ENCODE measurements around the gene RAB3D. TPM values are rescaled to one million over a fixed set of nuclear protein-coding genes. Genes with fewer than 3 reads are reported as not detected.

Gene RAB3D
- total RNA-seq, 1 experiment from 2014 or later = 37.9 TPM

GRCh38 chr19:11286312-11286974 is 53.0 kb downstream of the RAB3D start:
- POLR2A ChIA-PET (ENCODE audit: unreplicated experiment) = interaction anchor here (0.6 kb wide), 1 partner anchor 65 kb away, joined by 8 read pairs; no protein-coding TSS in a partner anchor
- CTCF ChIA-PET = interaction anchor here (0.6 kb wide), 3 partner anchors 8 to 133 kb away, joined by 3 to 5 read pairs (median 4); partner anchors contain the start of gene RGL3
- intact Hi-C loops (cut with micrococcal nuclease) = no loop called here

GRCh38 chr19:11284515-11284914 is 54.9 kb downstream of the RAB3D start:
- no peaks in the 10 kb centered on the region for H3K27me3 ChIP-seq (ENCODE audit: low read length)
- TF ChIP-seq CTCF (conservative IDR thresholded peaks at IDR 0.05; ENCODE audit: low read depth, low read length) (no peak), EZH2phosphoT487 (IDR thresholded peaks at IDR 0.05; ENCODE audit: borderline replicate concordance, low read length) (no peak), EZH2 (IDR thresholded peaks at IDR 0.05; ENCODE audit: low read length, unreplicated experiment) (no peak)
- H3K9me3 ChIP-seq (ENCODE audit: low read length) = no peaks in the 10 kb centered on the region
- no peaks in the 10 kb centered on the region for H3K36me3 ChIP-seq (ENCODE audit: low read depth, low read length)
- H3K4me2 ChIP-seq (ENCODE audit: low read length) = no peak overlapping the region
- H3K4me1 ChIP-seq (ENCODE audit: insufficient read depth, low read length) = no peaks in the 10 kb centered on the region
- no peaks in the 10 kb centered on the region for H3F3A ChIP-seq (ENCODE audit: low read length, unreplicated experiment)
- no peak overlapping the region for H3K9ac ChIP-seq (ENCODE audit: low read length)
- H3K4me3 ChIP-seq (ENCODE audit: low read length) = no peak overlapping the region
- H3K79me2 ChIP-seq (ENCODE audit: low read length) = no peaks in the 10 kb centered on the region
- intact Hi-C loops (cut with micrococcal nuclease) = no loop called here
- H3K27ac ChIP-seq (ENCODE audit: low read length) = no peak overlapping the region
- H2AFZ ChIP-seq (ENCODE audit: low read length) = no peak overlapping the region
- ChIA-PET POLR2A (ENCODE audit: unreplicated experiment) (no interaction called here), CTCF (interaction anchor here (0.6 kb wide), 1 partner anchor 256 kb away, joined by 3 read pairs; no protein-coding TSS in a partner anchor)
- BruUV-seq (replicated peaks) = no TSS peak
- no peaks in the 10 kb centered on the region for H4K20me1 ChIP-seq (ENCODE audit: low read length)
- ATAC-seq (no peak), DNase-seq (no peak)
- H3K9me2 ChIP-seq (replicated peaks; ENCODE audit: low read length) = no peaks in the 10 kb centered on the region

More at GRCh38 chr19:11286312-11286974, 53.0 kb downstream of the RAB3D start:
- Histone ChIP-seq H3K4me3 (ENCODE audit: low read length) (no peak overlapping the region), H3K36me3 (ENCODE audit: low read depth, low read length) (no peaks in the 10 kb centered on the region), H3K9ac (ENCODE audit: low read length) (no peak overlapping the region), H3K4me2 (ENCODE audit: low read length) (no peak overlapping the region), H3K27me3 (ENCODE audit: low read length) (no peaks in the 10 kb centered on the region), H3K27ac (ENCODE audit: low read length) (no peak overlapping the region), H4K20me1 (ENCODE audit: low read length) (no peaks in the 10 kb centered on the region), H3K79me2 (ENCODE audit: low read length) (no peaks in the 10 kb centered on the region), H2AFZ (ENCODE audit: low read length) (no peak overlapping the region), H3K9me2 (replicated peaks; ENCODE audit: low read length) (no peaks in the 10 kb centered on the region), H3K9me3 (ENCODE audit: low read length) (no peaks in the 10 kb centered on the region), H3F3A (ENCODE audit: low read length, unreplicated experiment) (no peaks in the 10 kb centered on the region), H3K4me1 (ENCODE audit: insufficient read depth, low read length) (no peaks in the 10 kb centered on the region)
- no peak for DNase-seq
- no TSS peak for BruUV-seq (replicated peaks)
- ATAC-seq = no peak
- no peak for TF ChIP-seq CTCF (conservative IDR thresholded peaks at IDR 0.05; ENCODE audit: low read depth, low read length)
- TF ChIP-seq EZH2 (IDR thresholded peaks at IDR 0.05; ENCODE audit: low read length, unreplicated experiment) = no peak
- TF ChIP-seq EZH2phosphoT487 (IDR thresholded peaks at IDR 0.05; ENCODE audit: borderline replicate concordance, low read length) = no peak

- no peak overlapping the region for H3K4me2 ChIP-seq (ENCODE audit: low read length)
- H3K27me3 ChIP-seq (ENCODE audit: low read length) = no peaks in the 10 kb centered on the region
- ChIA-PET CTCF (no interaction called here), POLR2A (ENCODE audit: unreplicated experiment) (no interaction called here)
- no peaks in the 10 kb centered on the region for H3K9me2 ChIP-seq (replicated peaks; ENCODE audit: low read length)
- peak; percentile 45 for DNase-seq
- H4K20me1 ChIP-seq (ENCODE audit: low read length) = no peaks in the 10 kb centered on the region
- H3K9ac ChIP-seq (ENCODE audit: low read length) = no peak overlapping the region
- ATAC-seq = no peak
- no peak overlapping the region for H3K4me3 ChIP-seq (ENCODE audit: low read length)
- H3K9me3 ChIP-seq (ENCODE audit: low read length) = no peaks in the 10 kb centered on the region
- H3F3A ChIP-seq (ENCODE audit: low read length, unreplicated experiment) = no peaks in the 10 kb centered on the region
- H3K36me3 ChIP-seq (ENCODE audit: low read depth, low read length) = no peaks in the 10 kb centered on the region
- no TSS peak for BruUV-seq (replicated peaks)
- TF ChIP-seq EZH2 (IDR thresholded peaks at IDR 0.05; ENCODE audit: low read length, unreplicated experiment) = no peak
- no peak for TF ChIP-seq EZH2phosphoT487 (IDR thresholded peaks at IDR 0.05; ENCODE audit: borderline replicate concordance, low read length)
- no peak for TF ChIP-seq CTCF (conservative IDR thresholded peaks at IDR 0.05; ENCODE audit: low read depth, low read length)
- H3K27ac ChIP-seq (ENCODE audit: low read length) = no peak overlapping the region
- intact Hi-C loops (cut with micrococcal nuclease) = no loop called here
- H2AFZ ChIP-seq (ENCODE audit: low read length) = no peak overlapping the region
- H3K79me2 ChIP-seq (ENCODE audit: low read length) = no peaks in the 10 kb centered on the region
- H3K4me1 ChIP-seq (ENCODE audit: insufficient read depth, low read length) = no peaks in the 10 kb centered on the region
Measured at GRCh38 chr19:11281356-11282049, 58.0 kb downstream of the RAB3D start.

Data from PC-3 (cell line).